GM12801 (cell line): ENCODE measurements around the gene EPG5.

Source experiments
- CTCF ChIP-seq: IDR thresholded peaks from one replicate; pipeline ENCODE4 v1.5.1; 2011; ENCODE audit warnings: control low read depth; ENCODE audit not compliant: insufficient read length; ENCODE audit errors: extremely low read depth

EPG5 gene

GRCh38 chr18:46007165-46007564 is 40.0 kb upstream of the EPG5 start:
- TF ChIP-seq CTCF = no peak

GRCh38 chr18:46002934-46003333 is 35.8 kb upstream of the EPG5 start:
- no peak for TF ChIP-seq CTCF

- TF ChIP-seq CTCF = no peak
Observed at GRCh38 chr18:46001892-46002291, 34.8 kb upstream of the EPG5 start.

- TF ChIP-seq CTCF = no peak
Observed at GRCh38 chr18:46001074-46001473, 33.9 kb upstream of the EPG5 start.

- no peak for TF ChIP-seq CTCF
Observed at GRCh38 chr18:45999536-45999935, 32.4 kb upstream of the EPG5 start.

- no peak for TF ChIP-seq CTCF
Observed at GRCh38 chr18:45998244-45998643, 31.1 kb upstream of the EPG5 start.

- no peak for TF ChIP-seq CTCF
Observed at GRCh38 chr18:45997700-45998151, 30.6 kb upstream of the EPG5 start.

GRCh38 chr18:45995461-45995860 is 28.3 kb upstream of the EPG5 start:
- TF ChIP-seq CTCF = no peak
